Epithelial cell of prostate (primary cell): Measurements from ENCODE around the gene TMX1.

Experiments
- DNase-seq: peaks from one replicate; pipeline ENCODE4 v3.0.0-alpha.2; 2011; ENCODE audit warnings: low read depth, low spot score
- H3K27ac ChIP-seq: fragments of 450-650 bp; 2 replicates; pipeline ENCODE4 v1.5.1; 2017; ENCODE audit warnings: mild to moderate bottlenecking

TMX1 gene

DNA sequence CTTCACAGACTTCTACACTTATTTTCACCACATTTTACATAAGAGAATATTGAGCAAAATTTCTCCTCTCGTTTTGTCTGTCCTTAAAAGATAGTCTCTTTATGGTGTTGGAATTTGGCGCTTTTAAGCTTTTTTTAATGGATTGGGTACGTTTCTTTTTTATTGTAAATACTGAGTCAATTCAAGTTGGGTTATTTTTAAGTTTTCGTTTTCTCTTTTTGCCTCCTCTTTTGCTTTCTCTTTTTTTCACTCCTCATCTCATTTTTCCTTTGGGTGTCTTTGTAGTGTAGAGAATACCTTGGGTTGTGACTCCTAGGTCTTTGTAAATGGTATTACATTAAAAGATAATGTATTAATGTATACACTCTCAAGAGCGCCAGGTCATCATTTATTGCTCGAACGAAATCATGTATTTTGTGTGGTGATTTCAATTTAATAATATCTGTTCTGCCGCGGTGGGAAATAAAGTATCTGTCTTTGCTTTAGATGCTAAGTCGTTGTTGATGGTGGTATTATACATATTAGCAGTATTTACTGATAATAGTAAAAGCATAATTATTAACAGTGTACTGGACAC lies 845 bp downstream of the TMX1 start:
- no peak for DNase-seq
- H3K27ac ChIP-seq = no peak overlapping the region

DNA sequence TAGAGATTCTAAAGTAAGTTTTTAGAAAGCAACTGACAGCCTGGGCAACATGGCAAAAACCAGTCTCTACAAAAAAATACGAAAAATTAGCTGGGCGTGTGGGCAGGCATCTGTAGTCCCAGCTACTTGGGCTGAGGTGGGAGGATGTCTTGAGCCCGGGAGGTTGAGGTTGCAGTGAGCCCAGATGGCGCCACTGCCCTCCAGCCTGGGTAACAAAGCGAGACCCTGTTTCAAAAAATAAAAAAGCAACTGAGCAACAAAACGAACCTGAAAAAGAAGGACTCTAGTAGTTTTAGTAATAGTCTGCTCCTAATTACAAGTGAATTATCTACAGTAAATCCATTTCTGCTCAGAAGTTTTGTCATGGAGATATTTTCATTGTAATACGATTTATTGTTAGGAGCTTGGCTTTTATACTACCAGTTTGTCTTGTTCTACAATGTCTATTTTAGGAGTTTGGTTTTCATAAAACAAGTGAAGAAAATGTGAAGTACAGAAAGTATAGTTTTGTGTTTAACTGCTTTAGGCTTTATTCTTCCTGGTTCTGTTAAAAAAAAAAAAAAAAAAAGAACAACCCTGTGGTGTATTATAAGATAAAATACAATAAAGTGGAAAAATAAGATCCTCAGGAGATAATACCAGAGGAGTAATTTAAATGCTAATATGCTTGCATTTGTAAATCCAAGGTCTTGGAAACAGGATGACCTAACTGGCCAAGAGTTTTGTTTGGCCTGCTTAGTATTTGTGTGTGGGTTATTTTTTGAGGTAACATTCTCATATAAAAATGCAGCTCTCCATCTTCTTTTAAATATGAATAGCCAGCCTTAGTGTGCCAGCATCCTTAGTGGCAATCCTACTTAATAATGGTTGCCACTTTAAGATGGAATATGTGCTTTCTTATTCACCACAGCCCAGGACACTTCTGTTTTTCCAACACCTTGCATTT lies 2.8 kb downstream of the TMX1 start:
- no peak overlapping the region for H3K27ac ChIP-seq
- DNase-seq = no peak

DNA sequence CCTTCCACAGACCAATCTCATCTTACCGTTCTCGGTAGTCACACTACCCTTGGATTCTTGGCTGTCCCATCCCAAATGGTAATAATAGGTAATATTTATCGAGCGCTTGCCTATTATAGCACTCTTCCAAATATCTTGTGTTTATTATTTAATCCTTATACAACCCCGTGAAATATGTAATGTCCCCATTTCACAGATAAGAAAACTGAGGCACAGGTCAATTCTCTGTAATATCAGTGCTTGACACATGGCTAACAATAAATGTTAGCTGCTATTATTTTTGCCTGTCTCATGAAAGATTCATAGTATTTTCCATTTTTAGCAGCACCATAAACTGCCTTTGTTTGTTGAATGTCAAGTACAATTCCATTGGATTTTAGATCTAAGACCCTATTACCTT lies 4.5 kb downstream of the TMX1 start:
- H3K27ac ChIP-seq = no peak overlapping the region
- no peak for DNase-seq

DNA sequence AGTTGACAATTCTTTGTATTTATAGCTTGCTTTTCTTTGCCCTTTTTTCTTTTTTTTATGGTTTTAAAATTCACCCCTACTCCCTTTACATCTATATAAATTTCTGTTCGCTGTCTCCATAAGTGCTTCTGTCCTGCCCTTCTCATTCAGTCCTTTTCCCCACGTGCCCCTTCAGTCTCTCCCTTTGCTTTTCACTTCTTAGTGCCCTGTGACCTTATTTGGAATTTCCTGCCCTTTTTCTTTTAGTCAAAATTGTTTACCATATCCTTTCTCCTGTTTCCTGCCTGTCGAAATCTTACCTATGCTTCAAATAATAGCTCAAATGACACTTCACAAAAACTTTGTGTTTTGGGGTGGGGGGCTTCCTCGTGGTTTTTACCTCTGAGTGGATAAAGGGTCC lies 6.0 kb downstream of the TMX1 start:
- H3K27ac ChIP-seq = no peak overlapping the region
- no peak for DNase-seq

DNA sequence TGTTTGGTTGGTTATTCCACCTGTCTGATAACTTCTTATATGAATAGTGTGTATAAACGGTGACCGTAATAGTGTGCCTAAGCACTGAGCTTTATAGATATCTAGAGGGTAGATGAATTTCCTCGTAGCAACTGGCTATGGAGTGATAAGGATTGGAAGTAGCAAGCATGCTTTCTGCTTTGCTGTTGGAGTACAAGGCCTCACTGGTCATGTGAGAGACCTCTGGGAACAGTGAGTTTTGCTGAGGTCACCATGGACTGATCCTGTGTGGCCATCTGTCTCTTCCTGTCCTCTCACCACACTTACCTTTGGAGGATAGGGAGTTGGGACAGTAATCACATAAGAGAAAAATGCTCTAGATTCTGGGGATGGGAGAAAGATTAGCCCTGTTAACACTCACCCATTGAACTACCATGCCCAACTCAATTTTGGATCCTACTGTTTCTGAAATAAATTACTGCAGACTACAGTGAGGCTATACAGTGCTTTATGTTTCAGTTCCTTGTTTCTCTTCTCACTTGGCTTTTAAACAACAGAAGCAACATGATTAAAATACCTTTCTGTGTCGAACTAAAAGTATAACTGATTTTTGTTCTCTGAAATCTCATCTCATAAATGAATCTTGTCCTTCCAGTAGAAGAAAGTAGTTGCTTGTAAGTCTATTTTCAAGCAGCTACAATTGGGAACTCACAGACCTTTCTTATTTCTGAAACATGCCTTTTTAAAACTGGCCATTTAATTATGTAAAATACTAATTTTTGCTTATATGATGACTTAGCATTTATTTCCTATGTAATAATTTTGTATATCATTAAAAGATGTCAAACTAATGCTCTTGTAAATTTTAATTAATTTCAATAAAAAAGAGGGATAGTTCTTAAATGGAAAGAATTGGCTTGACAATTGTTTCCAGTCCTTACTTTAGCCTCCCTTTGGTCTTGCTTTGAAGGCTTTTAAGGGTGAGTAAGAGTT lies 8.3 kb downstream of the TMX1 start:
- H3K27ac ChIP-seq = no peak overlapping the region
- DNase-seq = no peak

DNA sequence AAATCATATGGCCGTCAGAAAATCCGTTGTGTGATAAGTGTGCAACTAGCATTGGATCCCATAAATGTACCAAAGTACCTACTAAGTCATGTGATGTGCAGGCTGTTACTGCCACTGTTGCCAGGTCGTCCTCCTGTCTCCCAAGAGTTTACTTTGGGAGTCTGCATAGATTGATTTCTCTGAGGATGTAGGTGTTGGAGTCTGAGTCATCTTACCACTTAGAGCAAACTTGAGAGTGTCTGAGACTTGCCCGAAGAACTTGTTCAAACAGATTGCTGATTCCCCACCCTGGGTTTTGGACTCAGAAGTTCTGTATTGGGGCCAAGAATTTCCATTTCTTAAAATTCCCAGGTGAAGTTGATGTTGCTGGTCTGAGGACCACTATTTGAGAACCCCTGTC lies 11.4 kb downstream of the TMX1 start:
- peak overlapping the region; percentile 11 for H3K27ac ChIP-seq
- peak; percentile 14 for DNase-seq

DNA sequence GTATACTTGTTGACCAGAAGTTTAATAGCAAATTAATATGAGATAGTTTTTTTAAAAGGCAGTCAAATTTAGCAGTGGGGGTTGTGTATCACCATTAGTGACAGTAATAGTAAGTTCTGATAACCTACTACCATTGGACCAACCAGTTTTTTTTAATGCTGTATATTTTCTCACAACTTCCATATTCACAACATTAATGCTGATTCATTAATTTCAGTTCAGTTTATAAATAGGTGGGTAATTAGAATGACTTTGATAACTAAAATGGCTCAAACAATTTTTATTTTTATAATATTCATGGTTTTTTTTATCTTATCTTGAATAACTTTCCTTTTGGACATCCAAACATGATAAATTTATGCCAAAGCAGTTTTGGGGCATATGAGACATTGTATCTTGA lies 13.8 kb downstream of the TMX1 start:
- H3K27ac ChIP-seq = no peak overlapping the region
- no peak for DNase-seq

DNA sequence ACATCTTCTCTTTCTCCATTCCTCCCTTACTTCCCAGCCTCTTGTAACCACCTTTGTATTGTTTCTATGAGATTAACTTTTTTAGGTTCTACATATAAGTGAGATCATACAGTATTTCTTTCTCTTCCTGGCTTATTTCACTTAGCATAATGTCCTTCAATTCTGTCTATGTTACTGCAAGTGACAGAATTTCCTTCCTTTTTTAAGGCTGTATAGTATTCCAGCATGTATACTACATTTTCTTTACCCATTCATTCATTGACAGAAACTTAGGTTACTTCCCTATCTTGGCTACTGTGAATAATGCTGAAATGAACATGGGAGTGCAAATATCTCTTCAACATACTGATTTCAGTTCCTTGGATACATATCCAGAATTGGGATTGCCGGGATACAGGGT lies 18.2 kb downstream of the TMX1 start:
- no peak overlapping the region for H3K27ac ChIP-seq
- no peak for DNase-seq

DNA sequence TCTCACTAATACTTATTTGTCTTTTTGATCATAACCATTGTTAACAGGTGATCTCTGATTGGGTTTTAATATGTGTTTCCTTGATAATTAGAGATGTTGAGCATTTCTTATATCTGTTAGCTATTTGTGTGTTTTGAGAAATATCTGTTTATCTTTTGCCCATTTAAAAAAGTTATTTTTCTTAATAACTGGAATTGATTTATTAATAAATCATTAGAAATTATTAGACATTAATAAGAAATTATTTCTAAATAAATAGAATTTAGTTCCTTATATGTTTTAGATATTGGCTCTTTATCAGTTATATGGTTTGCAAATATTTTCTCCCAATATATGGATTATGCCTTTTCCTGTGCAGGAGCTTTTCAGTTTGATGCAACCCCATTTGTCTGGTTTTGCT lies 18.7 kb downstream of the TMX1 start:
- no peak for DNase-seq
- H3K27ac ChIP-seq = no peak overlapping the region

DNA sequence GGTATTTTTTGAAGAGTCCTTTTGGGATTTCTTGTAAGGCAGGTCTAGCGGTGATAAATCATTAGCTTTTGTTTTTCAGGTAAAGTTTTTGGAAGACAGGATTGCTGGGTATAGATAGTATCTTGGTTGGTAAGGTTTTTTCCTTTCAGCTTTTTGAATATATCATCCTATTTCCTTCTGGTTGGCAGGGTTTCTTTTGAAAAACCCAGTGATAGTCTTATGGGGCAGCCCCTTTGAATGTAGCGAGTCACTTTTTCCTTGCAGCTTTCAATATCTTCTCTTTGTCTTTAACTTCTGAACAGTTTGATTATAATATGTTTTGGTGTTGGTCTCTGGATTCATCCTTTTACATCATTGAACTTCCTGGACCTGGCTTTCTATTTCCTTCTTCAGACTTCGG lies 20.2 kb downstream of the TMX1 start:
- no peak overlapping the region for H3K27ac ChIP-seq
- no peak for DNase-seq

DNA sequence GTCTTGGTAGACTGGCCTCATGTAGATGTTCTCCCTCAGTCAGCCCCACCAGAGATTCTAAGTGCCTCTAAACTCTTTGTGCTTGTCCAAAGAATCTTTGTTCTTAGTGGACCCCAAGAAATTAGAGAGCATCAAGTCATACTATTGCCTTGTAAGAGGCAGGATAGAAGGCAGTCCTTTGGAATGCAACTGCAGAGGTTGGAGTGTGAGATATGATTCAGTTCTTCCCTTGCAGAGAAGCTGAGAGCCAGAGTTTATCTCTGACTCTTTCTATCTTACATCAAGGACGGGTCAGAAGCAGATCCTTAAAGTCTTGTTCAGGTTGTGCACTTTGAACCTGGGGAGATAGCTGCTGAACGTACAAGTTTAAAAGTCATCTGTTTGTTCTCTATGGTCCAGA lies 21.1 kb downstream of the TMX1 start:
- no peak for DNase-seq
- no peak overlapping the region for H3K27ac ChIP-seq

DNA sequence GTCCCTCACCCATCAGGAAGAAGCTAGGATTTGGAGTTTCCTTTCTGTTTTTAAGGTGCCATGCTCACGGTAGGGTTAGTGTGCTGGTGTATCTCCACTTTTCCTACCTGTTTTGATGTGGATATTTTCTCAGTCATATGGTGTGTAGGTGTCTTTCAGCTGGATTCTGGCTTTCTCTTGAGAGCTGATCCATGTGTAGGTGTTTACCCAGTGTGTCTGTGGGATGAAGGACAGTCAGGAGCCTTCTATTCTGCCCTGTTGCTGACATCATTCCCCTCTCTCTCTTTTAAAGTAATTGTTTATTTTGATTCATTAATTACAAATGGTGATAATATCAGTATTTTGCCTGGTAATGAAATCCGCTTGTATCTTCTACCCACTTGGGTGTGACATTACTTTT lies 22.8 kb downstream of the TMX1 start:
- no peak overlapping the region for H3K27ac ChIP-seq
- DNase-seq = no peak

DNA sequence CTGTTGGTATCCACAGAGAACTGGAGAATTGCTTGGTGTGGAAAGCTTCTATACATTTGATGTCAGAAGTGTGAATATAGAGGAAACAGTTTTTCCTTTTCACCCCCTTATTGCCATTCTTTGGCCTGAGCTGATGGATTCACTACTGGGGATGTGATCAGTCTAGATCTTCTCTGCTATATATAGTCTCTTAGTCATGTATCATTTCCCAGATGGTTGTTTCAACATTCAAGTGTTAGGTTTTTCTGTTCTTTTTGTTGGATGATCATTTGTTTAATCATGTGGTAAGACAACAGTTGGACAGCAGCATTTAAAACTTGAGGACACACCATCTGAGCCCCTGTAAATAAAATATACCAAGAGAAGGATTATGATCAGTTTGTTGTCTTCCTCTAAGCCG lies 29.6 kb downstream of the TMX1 start:
- no peak overlapping the region for H3K27ac ChIP-seq
- no peak for DNase-seq

DNA sequence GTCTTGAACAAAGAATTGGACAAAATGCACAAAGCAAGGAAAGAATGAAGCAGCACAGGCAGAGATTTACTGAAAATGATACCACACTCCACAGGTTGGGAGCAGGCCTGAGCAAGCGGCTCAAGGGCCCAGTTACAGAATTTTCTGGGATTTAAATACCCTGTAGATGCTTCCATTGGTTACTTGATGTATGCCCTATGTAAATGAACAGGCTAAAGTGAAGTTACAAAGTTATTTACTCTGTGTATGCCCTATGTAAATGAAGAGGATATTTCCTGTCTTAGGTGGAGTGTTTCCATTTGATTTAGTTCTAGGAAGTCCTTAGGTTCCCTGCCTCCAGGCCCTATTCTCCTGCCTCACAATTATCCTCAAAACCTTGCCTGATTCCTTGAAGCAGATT lies 36.6 kb downstream of the TMX1 start:
- no peak for DNase-seq
- H3K27ac ChIP-seq = no peak overlapping the region

DNA sequence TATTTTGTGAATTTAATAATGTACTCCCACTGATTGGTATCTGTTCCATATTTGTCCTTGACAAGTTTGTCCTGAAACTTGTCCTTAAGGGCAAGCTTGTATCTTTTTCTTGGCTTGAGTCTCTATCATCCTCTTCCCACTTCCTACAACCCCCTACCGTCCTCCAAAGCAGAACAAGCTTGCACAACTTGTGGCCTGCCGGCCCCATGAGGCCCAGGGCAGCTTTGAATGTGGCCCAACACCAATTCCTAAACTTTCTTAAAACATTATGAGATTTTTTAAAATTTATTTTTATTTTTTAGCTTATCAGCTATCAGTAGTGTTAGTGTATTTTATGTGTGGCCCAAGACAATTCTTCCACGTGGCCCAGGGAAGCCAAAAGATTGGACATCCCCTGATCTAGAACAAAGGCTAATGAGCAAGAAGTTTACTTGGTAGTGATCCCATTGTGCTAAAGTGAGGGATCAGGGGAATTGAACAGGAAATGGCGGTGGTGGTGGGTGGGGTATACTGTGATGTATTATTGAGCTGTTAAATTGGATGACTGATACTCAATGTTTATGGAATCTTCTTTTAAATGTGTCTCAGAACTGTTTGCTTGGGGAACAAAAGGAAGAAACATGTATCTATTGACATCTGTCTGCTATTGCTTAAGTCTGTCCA lies 37.8 kb downstream of the TMX1 start:
- DNase-seq = no peak
- no peak overlapping the region for H3K27ac ChIP-seq

DNA sequence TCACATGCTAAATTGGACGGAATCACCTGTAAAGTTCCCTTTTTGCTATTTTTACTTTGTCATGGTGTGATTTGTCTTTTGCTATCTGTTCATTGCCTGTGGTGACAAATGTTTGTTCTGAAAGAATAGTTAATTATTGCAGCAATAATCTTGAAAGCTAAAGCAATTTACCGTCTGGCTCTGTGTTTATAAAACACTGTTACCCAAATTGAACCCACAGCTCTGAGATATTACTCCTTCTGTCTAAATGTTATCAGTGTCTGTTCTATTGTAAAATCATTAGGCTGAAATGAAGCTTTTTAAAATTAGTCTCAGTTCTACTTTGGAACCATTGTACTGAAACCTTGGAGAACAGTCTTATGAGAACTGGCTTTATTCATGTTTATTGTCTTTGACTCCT lies 42.5 kb downstream of the TMX1 start:
- DNase-seq = no peak

DNA sequence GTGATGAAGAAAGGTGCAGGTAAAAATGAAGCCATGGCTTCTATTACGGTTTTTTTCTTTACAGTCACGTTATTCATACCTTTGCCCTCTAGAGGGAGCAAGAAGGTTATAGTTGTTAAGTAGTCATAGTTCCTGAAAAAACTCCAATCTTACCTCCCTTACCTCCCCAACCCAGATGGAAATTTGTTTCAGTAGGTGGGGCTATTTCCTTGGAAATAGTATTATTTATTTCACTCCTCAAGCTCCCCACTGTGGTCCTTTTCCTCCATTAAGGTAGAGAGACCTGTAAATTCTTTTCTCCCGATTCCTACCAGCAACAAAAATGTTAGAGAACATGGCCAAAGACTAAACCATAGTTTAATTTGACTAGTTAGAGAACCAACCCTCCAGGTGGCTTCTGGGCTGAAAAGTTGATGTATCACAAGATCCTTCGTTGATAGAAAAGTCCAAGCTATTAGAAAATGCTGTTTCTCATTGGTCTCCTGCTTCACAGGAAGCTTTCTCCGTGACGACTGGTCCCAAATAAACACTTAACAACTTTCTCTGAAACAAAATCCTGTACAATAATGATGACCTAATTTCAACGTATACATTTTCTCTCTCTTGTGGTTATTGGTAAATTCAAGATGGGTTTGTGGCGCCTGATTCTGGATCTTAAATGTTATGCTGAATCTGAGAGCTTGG lies 43.5 kb downstream of the TMX1 start:
- DNase-seq = peak; percentile 53
- H3K27ac ChIP-seq = peak overlapping the region; percentile 14

More for the DNA sequence above, 42.5 kb downstream of the TMX1 start:
- H3K27ac ChIP-seq = no peak overlapping the region

DNA sequence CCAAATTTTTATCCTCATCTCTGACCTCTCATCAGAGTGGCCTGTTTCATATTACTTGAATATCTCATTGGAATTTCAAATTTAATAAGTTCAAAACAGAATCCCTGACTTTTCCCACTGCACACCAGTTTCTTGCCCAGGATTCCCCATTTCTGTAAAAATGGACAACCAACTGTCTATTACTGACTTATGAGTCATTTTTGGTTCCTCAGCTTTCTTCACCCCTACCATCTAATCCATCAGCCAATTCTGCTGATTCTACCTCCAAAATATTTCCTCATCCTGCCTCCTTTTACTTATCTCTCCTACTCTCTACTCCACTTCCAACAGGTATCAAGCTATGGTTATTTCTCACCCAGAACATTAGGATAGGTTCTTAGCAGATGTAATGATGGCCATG lies 44.2 kb downstream of the TMX1 start:
- H3K27ac ChIP-seq = peak overlapping the region; percentile 14
- DNase-seq = no peak

DNA sequence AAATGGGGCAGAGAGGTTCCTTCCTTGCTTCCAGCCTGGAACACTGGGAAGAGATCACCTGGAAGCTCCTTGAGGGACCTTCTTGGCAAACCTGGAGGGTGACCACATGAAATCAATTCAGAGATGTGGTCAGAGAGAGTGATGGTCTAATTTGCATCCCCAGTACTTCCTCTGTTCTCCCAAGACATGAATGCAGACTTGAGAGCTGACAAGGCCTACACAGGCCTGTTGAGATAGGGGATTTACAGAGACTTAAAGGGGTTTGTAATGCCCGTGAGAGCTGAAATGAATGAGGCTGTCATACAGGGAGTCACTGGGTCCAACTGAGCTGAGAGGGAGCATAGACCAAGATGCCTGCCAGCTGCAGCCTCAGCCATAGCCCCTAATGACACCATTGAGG lies 45.1 kb downstream of the TMX1 start:
- DNase-seq = no peak
- H3K27ac ChIP-seq = no peak overlapping the region

DNA sequence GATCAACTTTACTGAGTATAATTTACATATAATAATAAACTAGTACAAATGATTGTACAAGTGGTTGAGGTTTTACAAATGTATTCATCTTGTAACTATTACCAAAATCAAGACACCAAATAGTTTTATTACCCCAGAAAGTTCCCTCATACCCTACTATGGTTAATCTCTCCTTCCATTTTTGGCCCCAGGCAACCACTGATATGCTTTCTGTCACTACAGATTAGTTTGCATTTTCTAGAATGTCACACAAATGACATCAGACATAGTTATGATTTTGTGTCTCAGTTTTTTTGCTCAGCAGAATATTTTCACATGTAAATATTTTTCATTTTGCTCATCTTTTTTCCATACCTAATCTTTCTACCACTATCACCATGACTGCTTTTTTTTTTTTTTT lies 49.1 kb downstream of the TMX1 start:
- no peak for DNase-seq
- no peak overlapping the region for H3K27ac ChIP-seq
